ENCODE data around the gene DNM3.

GRCh38 chr1:172351346-172351745, 510.0 kb downstream of the DNM3 start:
- TF ChIP-seq CTCF (conservative IDR thresholded peaks at IDR 0.05; ENCODE audit: low read depth, low read length) = no peak
- no peak for TF ChIP-seq EZH2 (IDR thresholded peaks at IDR 0.05; ENCODE audit: borderline replicate concordance, low read depth, low read length, poor library complexity, severe bottlenecking)

Measured in A673 (cell line).